HG02981 (cell line): ENCODE data around the gene SUN1.

Experiments used
- ATAC-seq: cut with Tn5 transposase; IDR thresholded peaks from one replicate; pipeline ENCODE4 v1.9.1; 2021; ENCODE audit warnings: mild to moderate bottlenecking, moderate library complexity; ENCODE audit not compliant: unreplicated experiment

Gene SUN1

DNA sequence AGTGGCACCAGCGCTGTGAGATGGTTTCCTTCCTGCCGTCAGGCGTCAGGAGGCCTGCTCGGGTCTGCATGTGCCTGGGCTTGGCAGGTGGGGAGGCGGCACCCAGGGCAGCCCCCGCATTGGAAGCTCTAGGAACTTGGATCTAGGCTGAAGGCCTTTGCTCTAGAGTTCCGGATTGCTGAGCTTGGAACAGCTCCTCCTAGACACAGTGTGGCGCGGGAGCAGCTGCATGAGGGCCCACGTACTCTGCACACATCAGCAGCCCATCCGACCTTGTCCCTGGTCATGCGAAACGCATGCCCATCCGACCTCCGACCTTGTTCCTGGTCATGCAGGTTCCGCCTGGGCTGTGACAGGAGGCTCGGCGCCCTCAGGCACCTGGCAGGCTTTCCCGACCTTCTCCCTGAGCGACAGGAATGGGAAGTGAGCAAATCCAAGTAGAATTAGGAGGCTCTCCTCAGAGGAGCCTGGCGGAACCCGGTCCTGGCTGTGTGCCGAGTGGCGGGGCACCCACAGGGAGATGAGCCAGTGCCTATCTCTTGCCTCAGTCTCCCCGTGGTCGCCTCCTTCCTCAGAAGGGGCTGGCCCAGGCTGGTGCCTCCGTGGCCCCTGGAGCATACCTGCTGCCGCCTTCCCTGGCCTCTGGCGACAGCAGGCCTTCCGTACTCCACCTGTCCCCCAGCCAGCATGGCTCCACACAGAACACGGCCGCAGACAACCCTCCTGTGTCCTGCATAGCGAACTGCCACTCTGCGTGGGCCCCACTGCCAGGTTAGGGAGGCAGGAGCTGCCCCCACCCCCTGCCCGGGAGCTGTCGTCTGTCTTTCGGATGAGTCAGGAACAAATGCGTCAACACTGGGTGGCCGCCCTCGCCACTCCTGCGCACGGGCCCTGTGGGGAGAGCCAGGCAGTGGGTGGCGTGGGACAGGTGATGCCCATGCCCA is 56.1 kb downstream of the SUN1 start:
- no peak for ATAC-seq

DNA sequence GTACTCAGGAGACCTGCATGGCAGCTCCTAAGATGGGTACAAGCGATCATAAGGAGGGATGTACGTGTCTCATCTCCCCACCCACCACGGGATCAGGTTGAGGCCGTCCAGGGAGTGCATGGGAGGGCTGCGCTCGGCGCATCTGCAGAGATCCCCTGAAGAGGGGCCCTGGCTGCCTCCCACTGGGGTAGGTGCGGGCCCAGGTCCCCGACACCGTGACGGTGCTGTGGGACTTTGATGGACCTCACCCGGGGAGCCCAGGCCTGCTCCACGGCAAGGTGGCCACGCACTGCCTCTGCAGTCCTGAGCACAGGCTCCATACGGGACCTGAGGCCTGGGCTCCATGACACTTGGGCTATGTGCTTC is 56.7 kb downstream of the SUN1 start:
- no peak for ATAC-seq

DNA sequence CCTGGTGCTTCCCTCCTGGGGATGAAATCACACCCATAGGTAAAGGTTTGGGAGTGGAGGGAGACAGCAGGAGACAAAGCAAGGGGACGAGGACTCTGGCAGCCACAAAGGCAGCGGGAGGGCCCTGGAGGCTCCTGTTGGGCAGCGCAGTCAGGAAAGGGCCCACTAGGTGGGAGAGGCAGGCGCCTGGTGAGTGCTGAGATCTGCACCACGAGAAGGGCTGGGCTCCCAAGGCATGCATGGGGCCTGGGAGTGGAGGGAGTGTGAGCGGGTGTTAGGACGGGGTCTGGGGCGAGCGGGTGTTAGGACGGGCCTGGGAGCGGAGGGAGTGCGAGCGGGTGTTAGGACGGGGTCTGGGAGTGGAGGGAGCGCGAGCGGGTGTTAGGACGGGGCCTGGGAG is 57.1 kb downstream of the SUN1 start:
- ATAC-seq: no peak

DNA sequence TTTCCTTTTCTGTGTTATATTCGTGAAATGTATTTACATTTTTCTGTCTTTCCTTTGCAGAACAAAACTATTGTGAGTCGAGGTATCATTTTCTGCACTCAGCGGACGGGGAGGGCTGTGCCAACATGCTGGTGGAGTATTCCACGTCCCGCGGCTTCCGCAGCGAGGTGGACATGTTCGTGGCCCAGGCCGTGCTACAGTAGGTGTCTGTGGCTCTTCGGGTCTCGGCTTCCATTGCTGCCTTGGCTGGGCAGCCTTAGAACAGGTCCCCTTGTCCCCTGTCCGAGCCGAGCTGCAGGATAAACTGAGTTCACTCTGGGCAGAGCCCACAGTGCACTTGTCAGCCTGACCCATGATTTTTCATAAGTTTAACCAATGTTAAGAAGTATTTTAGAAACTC is 58.6 kb downstream of the SUN1 start:
- no peak for ATAC-seq

DNA sequence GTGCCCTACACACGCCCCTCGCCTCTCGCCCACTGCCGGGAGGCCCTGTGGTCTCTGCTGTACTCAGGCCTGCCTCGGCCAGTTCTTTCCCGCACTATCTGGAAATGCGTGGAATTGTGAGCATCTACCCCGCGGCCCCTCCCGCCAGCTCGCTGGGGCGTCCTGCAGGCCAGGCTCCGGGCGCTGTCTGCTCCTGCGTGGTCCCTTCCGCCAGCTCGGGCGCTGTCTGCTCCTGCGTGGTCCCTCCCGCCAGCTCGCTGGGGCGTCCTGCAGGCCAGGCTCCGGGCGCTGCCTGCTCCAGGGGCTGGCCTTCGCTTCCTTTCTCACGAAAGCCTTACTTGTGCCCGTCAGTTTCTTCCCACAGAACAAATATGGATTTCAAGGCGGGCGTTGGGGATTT is 59.0 kb downstream of the SUN1 start:
- ATAC-seq: no peak

DNA sequence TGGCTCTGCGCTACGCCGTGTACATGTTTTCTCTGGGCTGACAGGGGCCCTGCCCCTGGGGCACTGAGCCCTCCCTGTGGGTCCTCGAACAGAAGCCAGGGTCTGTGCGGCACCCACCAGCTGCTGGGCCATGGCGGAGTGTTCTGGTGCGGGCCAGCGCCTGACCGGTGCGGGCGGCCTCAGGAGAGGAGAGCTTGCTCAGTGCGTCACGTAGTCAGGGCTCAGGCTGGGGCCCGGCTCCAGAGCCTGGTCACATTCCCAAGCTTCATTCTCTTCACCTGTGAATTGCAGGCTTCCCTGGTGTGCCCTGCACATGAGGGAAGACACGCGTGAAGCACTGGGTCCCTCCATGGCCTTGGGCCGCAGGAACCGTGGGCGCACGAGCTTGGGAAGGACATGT is 59.5 kb downstream of the SUN1 start:
- ATAC-seq: no peak

DNA sequence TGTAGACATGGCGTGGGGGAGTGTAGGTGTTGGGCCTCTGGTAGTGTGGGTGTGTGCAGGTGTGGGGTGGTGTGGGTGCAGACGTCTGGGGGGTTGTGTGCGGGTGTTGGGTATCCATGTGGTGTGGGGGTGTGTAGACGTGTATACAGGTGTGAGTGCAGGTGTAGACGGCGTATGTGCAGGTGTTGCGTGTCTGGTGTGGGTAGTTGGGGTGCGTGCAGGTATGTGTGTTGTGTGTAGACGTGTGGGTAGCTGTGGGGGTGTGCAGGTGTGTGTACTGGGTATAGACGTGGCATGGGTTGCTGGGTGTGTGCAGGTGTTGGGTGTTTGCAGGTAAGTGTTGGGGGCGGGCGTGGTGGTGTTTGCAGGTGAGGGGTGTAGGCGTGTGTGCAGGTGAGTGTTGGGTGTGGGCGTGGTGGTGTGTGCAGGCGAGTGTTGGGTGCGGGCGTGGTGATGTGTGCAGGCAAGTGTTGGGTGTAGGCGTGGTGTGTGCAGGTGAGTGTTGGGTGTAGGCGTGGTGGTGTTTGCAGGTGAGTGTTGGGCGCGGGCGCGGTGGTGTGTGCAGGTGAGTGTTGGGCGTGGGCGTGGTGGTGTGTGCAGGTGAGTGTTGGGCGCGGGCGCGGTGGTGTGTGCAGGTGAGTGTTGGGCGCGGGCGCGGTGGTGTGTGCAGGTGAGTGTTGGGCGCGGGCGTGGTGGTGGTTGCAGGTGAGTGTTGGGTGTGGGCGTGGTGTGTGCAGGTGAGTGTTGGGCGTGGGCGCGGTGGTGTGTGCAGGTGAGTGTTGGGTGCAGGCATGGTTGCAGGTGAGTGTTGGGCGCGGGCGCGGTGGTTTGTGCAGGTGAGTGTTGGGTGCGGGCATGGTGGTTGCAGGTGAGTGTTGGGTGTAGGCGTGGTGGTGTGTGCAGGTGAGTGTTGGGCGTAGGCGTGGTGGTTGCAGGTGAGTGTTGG is 60.6 kb downstream of the SUN1 start:
- no peak for ATAC-seq

DNA sequence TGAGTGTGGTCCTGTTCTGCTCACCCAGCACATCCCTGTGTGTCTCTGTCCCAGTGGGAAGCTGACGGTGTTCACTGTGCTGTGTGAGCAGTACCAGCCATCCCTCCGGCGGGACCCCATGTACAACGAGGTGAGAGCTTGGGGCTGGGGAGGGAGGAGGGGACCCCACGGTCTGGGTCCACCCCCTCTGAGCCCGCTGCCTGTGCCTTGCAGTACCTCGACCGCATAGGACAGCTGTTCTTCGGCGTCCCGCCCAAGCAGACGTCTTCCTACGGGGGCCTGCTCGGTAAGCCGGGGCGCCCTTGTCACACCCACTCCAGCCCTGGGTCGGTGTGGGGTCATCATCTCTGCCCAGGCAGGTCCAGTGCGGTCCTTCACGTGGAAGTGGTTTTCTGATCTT is 61.4 kb downstream of the SUN1 start:
- no peak for ATAC-seq

DNA sequence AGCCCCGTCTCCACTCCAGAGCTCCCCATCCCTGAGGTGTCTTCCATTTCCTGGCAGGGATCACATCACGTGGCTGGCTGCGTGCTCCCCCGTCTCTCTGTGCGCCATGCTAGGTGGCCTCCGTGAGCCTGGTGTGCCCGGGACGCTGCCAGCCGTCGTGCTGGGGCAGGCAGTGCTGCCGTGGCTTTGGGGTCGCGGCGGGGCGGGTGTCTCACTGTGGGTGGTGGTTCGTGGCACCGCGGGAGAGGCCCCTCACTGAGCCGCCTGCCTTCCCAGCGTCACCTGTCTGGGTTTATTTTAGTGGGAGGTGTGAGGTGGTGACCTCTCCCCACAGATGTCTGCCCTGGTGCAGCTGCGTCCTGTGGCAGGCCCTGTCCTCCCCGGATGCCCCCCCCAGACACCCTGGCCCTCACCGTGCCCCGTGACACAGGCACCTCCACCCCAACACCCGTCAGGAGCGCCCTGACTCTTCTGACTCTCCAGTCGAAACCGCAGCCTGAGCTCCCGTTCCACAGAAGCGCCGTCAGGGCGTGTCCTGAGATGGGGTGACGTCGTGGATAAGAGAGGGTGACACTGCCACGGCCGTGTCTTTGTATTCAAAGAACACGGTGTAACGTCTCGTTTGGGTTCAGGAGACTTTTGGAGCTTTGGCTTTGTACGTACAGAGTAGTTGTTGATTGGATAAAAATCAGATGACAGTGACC is 62.0 kb downstream of the SUN1 start:
- no peak for ATAC-seq

DNA sequence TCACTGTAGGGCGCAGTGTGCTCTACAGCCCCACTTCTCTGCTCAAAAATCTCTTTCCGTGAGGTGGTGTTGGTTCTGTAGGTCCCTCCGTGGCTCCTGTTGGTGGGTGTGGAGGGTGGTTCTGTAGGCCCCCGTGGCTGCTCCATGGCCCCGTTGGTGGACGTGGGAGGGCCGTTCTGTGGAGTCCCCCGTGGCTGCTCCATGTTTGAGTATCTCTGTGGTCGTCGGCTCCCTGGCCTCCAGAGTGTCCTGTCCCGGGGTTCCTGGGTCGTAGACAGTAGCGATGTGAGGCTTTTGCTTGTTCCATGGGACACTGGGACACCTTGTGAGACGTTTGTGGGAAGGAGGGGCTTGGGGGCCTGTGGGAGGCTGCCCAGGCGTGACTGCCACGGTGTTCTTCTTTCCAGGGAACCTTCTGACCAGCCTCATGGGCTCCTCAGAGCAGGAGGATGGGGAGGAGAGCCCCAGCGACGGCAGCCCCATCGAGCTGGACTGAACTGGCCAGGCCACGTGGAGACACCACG is 62.7 kb downstream of the SUN1 start:
- ATAC-seq: no peak

DNA sequence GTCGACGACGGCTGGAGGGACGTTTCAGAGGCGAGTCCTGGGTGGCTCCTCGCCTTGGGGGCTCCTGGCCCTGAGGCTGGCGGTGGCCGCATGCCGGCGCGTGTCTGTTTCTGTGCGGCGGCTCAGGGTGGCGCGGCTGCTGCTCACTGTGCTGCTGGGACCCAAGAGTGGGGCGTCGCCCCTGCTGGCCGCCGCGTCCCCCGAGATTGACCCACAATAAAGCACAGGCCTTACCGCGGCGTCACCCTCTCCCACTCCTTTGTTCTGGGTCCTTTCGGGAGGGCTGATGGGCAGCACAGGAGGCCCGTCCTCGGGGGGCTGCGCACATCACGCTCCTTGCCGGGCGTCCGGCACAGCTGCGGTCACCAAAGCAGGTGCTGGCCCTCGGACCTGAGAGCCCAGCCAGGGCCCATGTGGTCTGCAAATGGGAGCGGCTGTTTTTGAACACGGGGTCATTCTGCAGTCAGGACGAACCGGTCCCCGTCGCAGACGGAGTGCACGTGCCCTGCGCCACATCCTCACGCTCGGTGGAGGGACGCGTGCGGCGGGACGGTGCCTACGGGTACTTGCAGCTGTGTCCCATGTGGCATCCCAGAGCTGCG is 63.3 kb downstream of the SUN1 start:
- no peak for ATAC-seq

DNA sequence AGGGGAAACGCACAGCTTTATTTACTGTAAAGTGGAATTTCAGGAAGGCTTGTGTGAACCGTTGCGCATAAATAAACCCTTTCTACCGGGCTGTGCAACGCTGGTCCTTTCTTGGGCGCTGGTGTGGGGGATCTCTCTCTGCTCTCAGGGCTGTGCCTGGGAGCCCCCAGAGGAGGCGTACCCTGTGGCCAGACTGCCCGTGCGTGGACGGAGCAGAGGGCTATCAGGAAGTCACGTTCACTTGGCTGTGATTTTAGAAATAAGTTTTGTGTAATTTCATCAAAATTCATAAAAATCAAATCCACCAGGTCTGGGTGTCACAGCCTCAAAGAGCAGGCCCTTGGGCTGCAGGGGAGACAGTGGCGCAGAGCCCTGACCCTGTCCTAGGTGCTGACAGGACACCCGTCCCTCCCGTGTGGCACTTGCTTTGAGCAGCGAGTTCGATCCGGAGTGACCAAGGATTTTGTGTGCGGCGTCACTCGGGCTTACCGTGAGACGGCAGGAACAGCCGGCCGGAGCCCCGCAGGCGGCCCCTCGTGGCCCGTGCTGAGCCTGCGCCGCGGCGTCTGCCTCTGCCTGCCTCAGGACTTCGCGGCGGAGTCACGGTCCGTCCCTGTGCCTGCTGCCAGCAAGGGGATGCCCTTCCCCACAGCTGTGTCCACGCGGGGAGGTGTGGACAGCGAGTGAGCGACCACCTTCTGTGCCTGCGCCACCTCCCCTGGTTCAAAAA is 64.2 kb downstream of the SUN1 start:
- ATAC-seq: no peak

DNA sequence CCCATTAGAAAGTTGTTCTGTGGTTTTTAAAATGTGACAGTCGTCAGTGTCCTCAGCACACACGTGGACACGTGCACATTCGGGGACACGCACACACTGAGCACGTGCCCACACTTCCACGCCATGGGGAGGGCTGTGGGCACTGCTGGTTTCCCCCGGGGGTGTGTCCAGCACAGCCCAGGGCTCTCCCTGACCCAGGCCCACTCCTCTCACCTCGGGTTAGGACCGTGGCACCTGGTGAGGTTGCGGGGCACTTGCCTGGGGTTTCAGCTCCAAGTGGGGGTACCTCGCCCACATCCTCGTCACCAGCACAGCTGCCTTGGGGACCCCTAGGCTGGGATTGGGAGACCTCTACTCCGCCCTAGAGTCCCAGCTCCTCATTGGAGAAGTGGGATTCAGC is 64.8 kb downstream of the SUN1 start:
- ATAC-seq: no peak

DNA sequence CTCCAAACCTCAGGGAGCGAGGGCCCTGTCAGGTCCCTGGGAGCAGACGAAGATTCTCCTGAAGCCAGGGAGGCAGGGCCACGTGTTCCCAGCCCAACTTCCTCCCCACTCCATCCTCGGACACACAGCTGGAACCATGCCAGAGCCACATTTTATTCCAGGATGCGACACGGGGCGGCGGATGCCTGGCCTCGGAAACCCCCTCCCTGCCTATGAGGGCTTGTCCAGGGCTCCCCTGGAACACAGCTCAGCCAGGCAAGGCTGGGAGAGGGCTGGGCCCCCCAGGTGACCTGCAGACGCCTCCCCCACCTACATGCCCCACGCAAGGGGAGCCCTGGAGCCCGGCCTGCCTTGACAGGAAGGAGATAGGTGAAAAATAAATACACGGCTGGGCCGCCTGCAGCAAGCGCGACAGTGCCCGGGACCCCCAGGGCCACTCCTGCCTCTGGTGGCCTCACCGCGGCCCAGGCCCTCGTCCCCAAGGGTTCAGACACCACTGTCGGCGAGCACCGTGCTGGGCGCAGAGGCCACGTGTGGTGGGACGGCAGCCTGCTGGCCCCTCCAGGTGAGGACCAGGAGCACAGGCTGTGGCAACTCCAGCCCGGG is 65.6 kb downstream of the SUN1 start:
- ATAC-seq: no peak

DNA sequence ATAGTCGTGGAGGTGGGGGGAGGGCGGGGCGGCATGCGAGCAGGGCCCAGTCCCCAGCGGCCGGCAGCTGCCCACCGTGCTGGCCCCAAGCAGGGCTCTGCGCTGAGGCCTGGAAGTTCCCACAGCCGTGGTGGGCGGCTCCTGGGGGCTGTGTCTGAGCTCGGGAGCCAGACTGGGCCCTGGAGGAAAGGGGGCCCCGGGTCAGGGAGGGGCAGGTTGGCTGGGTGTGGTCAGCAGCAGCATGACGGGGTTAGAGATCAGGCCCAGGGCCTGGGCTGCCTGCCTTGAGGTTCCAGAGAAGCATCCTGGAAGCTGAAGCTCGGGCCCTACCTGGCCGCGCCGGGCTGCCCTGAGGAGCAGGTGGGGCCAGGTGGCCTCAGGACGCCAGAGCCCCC is 66.2 kb downstream of the SUN1 start:
- ATAC-seq: no peak

DNA sequence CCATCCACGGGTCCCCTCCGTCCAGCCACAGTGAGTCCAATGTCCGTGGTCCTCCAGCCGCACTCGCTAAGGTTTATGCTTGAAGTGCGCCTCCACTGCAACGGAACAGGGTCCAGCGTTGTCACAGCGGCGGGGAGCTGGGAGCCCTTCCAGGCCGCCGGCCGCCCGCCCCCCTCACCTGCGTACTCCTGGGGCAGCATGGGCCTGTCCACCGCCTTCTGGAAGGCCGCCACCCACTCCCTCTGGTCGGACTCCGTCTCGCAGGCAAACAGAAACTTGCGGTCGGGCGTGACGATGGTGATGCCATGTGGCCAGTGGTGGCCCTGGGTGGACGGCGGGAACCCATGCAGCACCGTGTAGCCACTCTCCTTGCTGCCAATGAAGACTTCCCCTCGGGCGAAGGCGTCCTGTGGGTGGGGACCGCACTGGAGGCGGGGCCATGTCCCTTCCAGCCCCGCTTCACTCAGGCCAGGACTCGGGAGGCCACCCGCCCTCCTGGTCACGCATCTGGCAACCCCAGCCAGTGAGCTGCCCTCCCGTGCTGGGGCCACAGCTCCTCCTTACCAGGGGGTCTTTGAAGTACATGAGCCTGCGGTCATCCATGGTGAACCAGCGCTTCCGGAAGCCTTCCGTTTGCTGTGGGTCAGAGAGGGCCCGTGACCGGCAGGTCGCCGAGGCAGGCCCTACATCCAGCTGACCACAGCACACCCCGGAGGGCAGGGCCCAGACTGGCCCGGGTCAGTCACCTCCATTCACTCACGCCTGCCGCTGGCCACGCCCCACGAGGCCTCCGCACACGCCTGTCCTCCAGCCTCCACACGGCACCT is 66.8 kb downstream of the SUN1 start:
- ATAC-seq: no peak

DNA sequence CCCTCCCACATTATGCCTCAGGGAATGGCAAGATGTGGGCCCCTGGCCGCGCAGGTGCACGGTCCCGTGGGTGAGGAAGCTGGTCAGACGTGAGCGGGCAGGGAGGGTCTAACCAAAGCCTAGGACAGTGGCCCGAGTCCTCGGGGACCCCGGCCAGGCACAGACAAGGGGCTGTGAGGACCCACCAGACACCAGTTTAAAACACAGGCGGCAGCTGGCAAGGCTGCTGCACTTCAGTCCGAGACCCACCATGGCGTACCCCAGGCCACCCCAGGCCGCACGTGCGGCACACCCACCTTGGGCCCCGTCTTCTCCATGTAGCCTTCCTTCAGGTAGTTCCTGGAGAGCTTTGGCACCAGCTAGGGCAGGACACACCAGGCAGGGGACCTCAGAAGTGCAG is 67.5 kb downstream of the SUN1 start:
- no peak for ATAC-seq

DNA sequence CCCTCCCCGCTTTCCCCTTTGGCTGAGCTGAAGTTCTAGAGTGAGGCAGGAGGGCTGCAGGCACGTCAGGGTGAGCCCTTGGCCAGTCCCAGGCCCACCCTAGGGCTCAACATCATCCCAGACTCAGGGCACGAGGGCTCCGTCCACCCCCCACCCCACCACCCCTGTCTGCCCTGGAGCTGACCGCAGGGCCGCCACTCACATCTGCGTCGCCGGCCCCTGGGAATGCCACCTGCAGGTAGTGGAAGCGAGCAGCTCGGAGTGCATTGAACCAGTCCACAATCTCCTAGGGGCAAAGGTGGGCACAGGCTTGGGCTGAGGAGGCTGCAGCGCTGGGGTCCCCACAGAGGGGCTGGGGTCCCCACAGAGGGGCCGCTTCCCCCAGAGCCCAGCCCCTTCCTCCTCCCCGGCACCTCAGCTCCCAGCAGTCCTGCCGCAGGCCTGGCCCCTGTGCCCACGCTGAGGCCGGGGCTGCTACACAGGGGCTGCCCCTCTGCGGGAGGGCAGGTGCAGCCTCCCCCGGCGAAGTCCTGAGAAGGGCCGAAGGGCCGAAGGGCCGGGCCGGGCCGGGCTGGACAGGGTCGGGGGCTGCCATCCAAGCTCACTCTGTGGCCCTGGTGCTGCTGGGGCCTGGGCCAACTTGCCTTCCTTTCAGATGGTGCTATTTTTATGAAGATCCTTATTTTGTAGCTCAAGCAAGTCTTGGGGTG is 68.2 kb downstream of the SUN1 start:
- ATAC-seq: no peak
